SK-N-SH (cell line): ENCODE results near the gene ADGRL3.

ENCODE experiments used
- JUND ChIP-seq: IDR thresholded peaks from 2 replicates; pipeline ENCODE4 v1.4.0; 2012
- POLR2AphosphoS5 ChIP-seq: IDR thresholded peaks from 2 replicates; pipeline ENCODE4 v1.6.1; 2012; ENCODE audit warnings: low read depth, low read length
- RCOR1 ChIP-seq: fragments of 150-350 bp; IDR thresholded peaks from 2 replicates; pipeline ENCODE4 v1.6.1; 2017; ENCODE audit warnings: antibody characterized with exemption, low read length
- RXRA ChIP-seq: IDR thresholded peaks from 2 replicates; pipeline ENCODE4 v1.4.0; 2012; ENCODE audit warnings: low read depth, mild to moderate bottlenecking, borderline replicate concordance
- TAF1 ChIP-seq: IDR thresholded peaks from 2 replicates; pipeline ENCODE4 v1.6.1; 2012; ENCODE audit warnings: low read depth, mild to moderate bottlenecking, low read length, moderate library complexity, borderline replicate concordance
- TCF12 ChIP-seq: IDR thresholded peaks from 2 replicates; pipeline ENCODE4 v1.4.0; 2012
- TEAD4 ChIP-seq: IDR thresholded peaks from 2 replicates; pipeline ENCODE4 v1.4.0; 2012; ENCODE audit warnings: mild to moderate bottlenecking, borderline replicate concordance; ENCODE audit not compliant: insufficient read depth
- TF ChIP-seq, protein P1 (sequence below): fragments of 200-600 bp; sonication (generic); IDR thresholded peaks from 2 replicates; pipeline ENCODE4 v1.6.1; 2017; ENCODE audit warnings: antibody characterized with exemption, mild to moderate bottlenecking, moderate library complexity
- TF ChIP-seq, protein P2 (sequence below): IDR thresholded peaks from 2 replicates; pipeline ENCODE4; 2012

- TF ChIP-seq TCF12 = no peak
- TF ChIP-seq, protein P1, sequence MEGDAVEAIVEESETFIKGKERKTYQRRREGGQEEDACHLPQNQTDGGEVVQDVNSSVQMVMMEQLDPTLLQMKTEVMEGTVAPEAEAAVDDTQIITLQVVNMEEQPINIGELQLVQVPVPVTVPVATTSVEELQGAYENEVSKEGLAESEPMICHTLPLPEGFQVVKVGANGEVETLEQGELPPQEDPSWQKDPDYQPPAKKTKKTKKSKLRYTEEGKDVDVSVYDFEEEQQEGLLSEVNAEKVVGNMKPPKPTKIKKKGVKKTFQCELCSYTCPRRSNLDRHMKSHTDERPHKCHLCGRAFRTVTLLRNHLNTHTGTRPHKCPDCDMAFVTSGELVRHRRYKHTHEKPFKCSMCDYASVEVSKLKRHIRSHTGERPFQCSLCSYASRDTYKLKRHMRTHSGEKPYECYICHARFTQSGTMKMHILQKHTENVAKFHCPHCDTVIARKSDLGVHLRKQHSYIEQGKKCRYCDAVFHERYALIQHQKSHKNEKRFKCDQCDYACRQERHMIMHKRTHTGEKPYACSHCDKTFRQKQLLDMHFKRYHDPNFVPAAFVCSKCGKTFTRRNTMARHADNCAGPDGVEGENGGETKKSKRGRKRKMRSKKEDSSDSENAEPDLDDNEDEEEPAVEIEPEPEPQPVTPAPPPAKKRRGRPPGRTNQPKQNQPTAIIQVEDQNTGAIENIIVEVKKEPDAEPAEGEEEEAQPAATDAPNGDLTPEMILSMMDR = no peak
- no peak for TF ChIP-seq TEAD4
- no peak for TF ChIP-seq TAF1
- TF ChIP-seq, protein P2, sequence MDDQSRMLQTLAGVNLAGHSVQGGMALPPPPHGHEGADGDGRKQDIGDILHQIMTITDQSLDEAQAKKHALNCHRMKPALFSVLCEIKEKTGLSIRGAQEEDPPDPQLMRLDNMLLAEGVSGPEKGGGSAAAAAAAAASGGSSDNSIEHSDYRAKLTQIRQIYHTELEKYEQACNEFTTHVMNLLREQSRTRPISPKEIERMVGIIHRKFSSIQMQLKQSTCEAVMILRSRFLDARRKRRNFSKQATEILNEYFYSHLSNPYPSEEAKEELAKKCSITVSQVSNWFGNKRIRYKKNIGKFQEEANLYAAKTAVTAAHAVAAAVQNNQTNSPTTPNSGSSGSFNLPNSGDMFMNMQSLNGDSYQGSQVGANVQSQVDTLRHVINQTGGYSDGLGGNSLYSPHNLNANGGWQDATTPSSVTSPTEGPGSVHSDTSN = no peak
- TF ChIP-seq RCOR1 = no peak
- no peak for TF ChIP-seq JUND
- no peak for TF ChIP-seq RXRA
- TF ChIP-seq POLR2AphosphoS5 = no peak
Measured at GRCh38 chr4:61918987-61919386, 718.9 kb downstream of the ADGRL3 start.
